HCT116 (cell line): Measurements from ENCODE around the gene GJB2.

ENCODE experiments used
- JUND ChIP-seq: IDR thresholded peaks from 2 replicates; pipeline ENCODE4 v1.6.1; 2012
- POLR2AphosphoS5 ChIP-seq: IDR thresholded peaks from 2 replicates; pipeline ENCODE4 v1.6.1; 2011; ENCODE audit warnings: mild to moderate bottlenecking, low read depth, low read length, moderate library complexity
- SP1 ChIP-seq: IDR thresholded peaks from 2 replicates; pipeline ENCODE4 v1.6.1; 2012; ENCODE audit warnings: low read depth
- TF ChIP-seq, protein P1 (sequence below), 3 experiments: fragments of 200-600 bp in 1 of 3; sonication (generic) in 1 of 3; IDR thresholded peaks in 2 of 3; conservative IDR thresholded peaks in 1 of 3; 2 replicates each; pipeline ENCODE4 v1.5.1; 2012 to 2017; ENCODE audit warnings: low read depth in 2 of 3, low read length in 2 of 3, antibody characterized with exemption in 1 of 3, borderline replicate concordance in 1 of 3, control low read depth in 1 of 3, mild to moderate bottlenecking in 1 of 3, mixed read lengths in 1 of 3, mixed run types in 1 of 3, moderate library complexity in 1 of 3; ENCODE audit not compliant: insufficient read depth in 1 of 3

GRCh38 chr13:20227288-20227687, 34.5 kb upstream of the GJB2 start:
- TF ChIP-seq, protein P1, sequence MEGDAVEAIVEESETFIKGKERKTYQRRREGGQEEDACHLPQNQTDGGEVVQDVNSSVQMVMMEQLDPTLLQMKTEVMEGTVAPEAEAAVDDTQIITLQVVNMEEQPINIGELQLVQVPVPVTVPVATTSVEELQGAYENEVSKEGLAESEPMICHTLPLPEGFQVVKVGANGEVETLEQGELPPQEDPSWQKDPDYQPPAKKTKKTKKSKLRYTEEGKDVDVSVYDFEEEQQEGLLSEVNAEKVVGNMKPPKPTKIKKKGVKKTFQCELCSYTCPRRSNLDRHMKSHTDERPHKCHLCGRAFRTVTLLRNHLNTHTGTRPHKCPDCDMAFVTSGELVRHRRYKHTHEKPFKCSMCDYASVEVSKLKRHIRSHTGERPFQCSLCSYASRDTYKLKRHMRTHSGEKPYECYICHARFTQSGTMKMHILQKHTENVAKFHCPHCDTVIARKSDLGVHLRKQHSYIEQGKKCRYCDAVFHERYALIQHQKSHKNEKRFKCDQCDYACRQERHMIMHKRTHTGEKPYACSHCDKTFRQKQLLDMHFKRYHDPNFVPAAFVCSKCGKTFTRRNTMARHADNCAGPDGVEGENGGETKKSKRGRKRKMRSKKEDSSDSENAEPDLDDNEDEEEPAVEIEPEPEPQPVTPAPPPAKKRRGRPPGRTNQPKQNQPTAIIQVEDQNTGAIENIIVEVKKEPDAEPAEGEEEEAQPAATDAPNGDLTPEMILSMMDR (IDR thresholded peaks at IDR 0.05 in 2 of 3, conservative IDR thresholded peaks at IDR 0.05 in 1 of 3; ENCODE audit: borderline replicate concordance in 1 of 3, insufficient read depth in 1 of 3, low read depth in 2 of 3, low read length in 2 of 3) = no peak
- TF ChIP-seq SP1 (no peak), POLR2AphosphoS5 (no peak), JUND (no peak)
